HepG2 (cell line): Measurements from ENCODE around the gene C14orf119. TPM values are rescaled to one million over a fixed set of nuclear protein-coding genes. Genes with fewer than 3 reads are reported as not detected.

ENCODE experiments used
- EHMT2 ChIP-seq: fragments of 200-600 bp; sonication (generic); IDR thresholded peaks from 2 replicates; pipeline ENCODE4 v1.7.0; 2017; ENCODE audit warnings: antibody characterized with exemption, low read depth, low read length, borderline replicate concordance
- ELF1 ChIP-seq: sonication (generic); formaldehyde crosslinking; IDR thresholded peaks from 2 replicates; pipeline ENCODE4 v1.4.0; 2020; ENCODE audit warnings: missing genetic modification reagents
- FOXA3 ChIP-seq: IDR thresholded peaks from 2 replicates; pipeline ENCODE4 v1.6.1; 2016; ENCODE audit warnings: missing genetic modification reagents, missing compliant biosample characterization
- FOXP1 ChIP-seq, 2 experiments: fragments of 450-650 bp in 1 of 2; IDR thresholded peaks; 2 replicates each; pipeline ENCODE4 v1.6.1; 2017 to 2018; ENCODE audit warnings: antibody characterized with exemption in 1 of 2
- GLI4 ChIP-seq: sonication (generic); formaldehyde crosslinking; IDR thresholded peaks from 2 replicates; pipeline ENCODE4 v1.5.1; 2020; ENCODE audit warnings: missing genetic modification reagents, mild to moderate bottlenecking, moderate library complexity, borderline replicate concordance
- GPN1 ChIP-seq: sonication (generic); formaldehyde crosslinking; IDR thresholded peaks from 2 replicates; pipeline ENCODE4 v1.5.1; 2020; ENCODE audit warnings: missing genetic modification reagents, borderline replicate concordance
- IKZF1 ChIP-seq: fragments of 450-650 bp; IDR thresholded peaks from 2 replicates; pipeline ENCODE4 v1.7.1; 2016
- NCOA1 ChIP-seq: sonication (generic); formaldehyde crosslinking; IDR thresholded peaks from 2 replicates; pipeline ENCODE4 v1.9.0; 2021; ENCODE audit warnings: missing genetic modification reagents
- NCOR1 ChIP-seq: fragments of 200-600 bp; sonication (generic); IDR thresholded peaks from 2 replicates; pipeline ENCODE4 v1.7.0; 2017; ENCODE audit warnings: antibody characterized with exemption, low read length, borderline replicate concordance
- NR2C2 ChIP-seq: sonication (generic); formaldehyde crosslinking; IDR thresholded peaks from 2 replicates; pipeline ENCODE4 v1.4.0; 2020; ENCODE audit warnings: missing genetic modification reagents, mild to moderate bottlenecking, moderate library complexity, borderline replicate concordance
- NR2F2 ChIP-seq: IDR thresholded peaks from 2 replicates; pipeline ENCODE4 v1.6.1; 2012; ENCODE audit warnings: low read depth, inconsistent platforms, borderline replicate concordance
- RFXANK ChIP-seq: IDR thresholded peaks from 2 replicates; pipeline ENCODE4 v1.6.1; 2016
- SAFB2 ChIP-seq: sonication (generic); formaldehyde crosslinking; IDR thresholded peaks from 2 replicates; pipeline ENCODE4 v1.5.1; 2020; ENCODE audit warnings: missing genetic modification reagents, low read depth, mild to moderate bottlenecking, borderline replicate concordance
- TFDP2 ChIP-seq: sonication (generic); formaldehyde crosslinking; IDR thresholded peaks from 2 replicates; pipeline ENCODE4 v1.4.0; 2020; ENCODE audit warnings: missing genetic modification reagents
- THAP11 ChIP-seq: IDR thresholded peaks from 2 replicates; pipeline ENCODE4 v1.6.1; 2016; ENCODE audit warnings: missing biosample characterization, missing genetic modification reagents
- ZBTB10 ChIP-seq: sonication (generic); formaldehyde crosslinking; IDR thresholded peaks from 2 replicates; pipeline ENCODE4 v1.4.0; 2020; ENCODE audit warnings: missing genetic modification reagents, borderline replicate concordance
- ZFP41 ChIP-seq: sonication (generic); formaldehyde crosslinking; IDR thresholded peaks from 2 replicates; pipeline ENCODE4 v1.4.0; 2020; ENCODE audit warnings: mild to moderate bottlenecking, missing genetic modification reagents, borderline replicate concordance
- ZMYM2 ChIP-seq: sonication (generic); formaldehyde crosslinking; IDR thresholded peaks from 2 replicates; pipeline ENCODE4 v1.8.0; 2022; ENCODE audit warnings: mild to moderate bottlenecking, missing genetic modification reagents
- ZNF367 ChIP-seq: sonication (generic); formaldehyde crosslinking; IDR thresholded peaks from 2 replicates; pipeline ENCODE4 v1.4.0; 2020; ENCODE audit warnings: missing genetic modification reagents, borderline replicate concordance
- ZNF441 ChIP-seq: sonication (generic); formaldehyde crosslinking; IDR thresholded peaks from 2 replicates; pipeline ENCODE4 v1.7.0; 2021; ENCODE audit warnings: missing genetic modification reagents, borderline replicate concordance
- ZNF468 ChIP-seq: sonication (generic); formaldehyde crosslinking; IDR thresholded peaks from 2 replicates; pipeline ENCODE4 v1.8.0; 2022; ENCODE audit warnings: mild to moderate bottlenecking, moderate library complexity, missing genetic modification reagents
- ZNF784 ChIP-seq: sonication (generic); formaldehyde crosslinking; IDR thresholded peaks from 2 replicates; pipeline ENCODE4 v1.5.1; 2020; ENCODE audit warnings: missing genetic modification reagents, mild to moderate bottlenecking, borderline replicate concordance
- polyA plus RNA-seq, 8 experiments: library from polyadenylated mRNA; depleted of rRNA in 3 of 8; stranded (reverse) in 7 of 8; unstranded in 1 of 8; fragments of >200 nt; fragmentation: Illumina TruSeq in 4 of 8; extraction: Trizol in 4 of 8; gene quantifications; 2 replicates each; pipeline versions ENCODE4 v1.2.1 to v1.2.3, GENCODE V29; 2011 to 2016; ENCODE audit warnings: low read depth in 4 of 8, missing spikeins in 1 of 8, mixed read lengths in 1 of 8; ENCODE audit not compliant: insufficient read depth in 1 of 8
- total RNA-seq, 5 experiments: library from RNA; depleted of rRNA; stranded (reverse); fragments of >200 nt; fragmentation: Illumina TruSeq; extraction: Trizol; gene quantifications; 2 replicates each; pipeline ENCODE4 v1.2.3, GENCODE V29; 2016; ENCODE audit warnings: low read depth in 1 of 5
- TF ChIP-seq, protein P1 (sequence below): sonication (generic); formaldehyde crosslinking; IDR thresholded peaks from 2 replicates; pipeline ENCODE4 v1.5.1; 2020; ENCODE audit warnings: missing genetic modification reagents, mild to moderate bottlenecking, borderline replicate concordance

Gene C14orf119
- total and polyA plus RNA-seq, 2 of the 13 experiments (the other 11 are each of a cell fraction or from before 2014, with no cell fraction given): 117 to 206 TPM

- TF ChIP-seq ZBTB10 (CRISPR knock-in tag): no peak; the same call in 1 of the 2 replicates
- peak; percentile 89; the same call in 1 of the 2 replicates for TF ChIP-seq NCOA1
- no peak for TF ChIP-seq IKZF1
- TF ChIP-seq ZNF367 (CRISPR knock-in tag): 0 out of 2 replicates have a peak, but pooled peaks have one; percentile 58
- TF ChIP-seq ZNF784: peak; percentile 85
- TF ChIP-seq ZMYM2 (CRISPR knock-in tag): no peak
- no peak for TF ChIP-seq FOXP1 (IDR thresholded peaks at IDR 0.05)
- TF ChIP-seq FOXP1 (CRISPR knock-in tag; IDR thresholded peaks at IDR 0.05): no peak
- 0 out of 2 replicates have a peak, but pooled peaks have one; percentile 45 for TF ChIP-seq THAP11 (CRISPR knock-in tag)
- peak; percentile 73; the same call in 1 of the 2 replicates for TF ChIP-seq RFXANK
- TF ChIP-seq NR2F2: no peak
- peak; percentile 63; the same call in 1 of the 2 replicates for TF ChIP-seq GLI4 (CRISPR knock-in tag)
- TF ChIP-seq GPN1 (CRISPR knock-in tag): no peak; the same call in 1 of the 2 replicates
- TF ChIP-seq NR2C2 (CRISPR knock-in tag): peak; percentile 37; the same call in 1 of the 2 replicates
- TF ChIP-seq, protein P1, sequence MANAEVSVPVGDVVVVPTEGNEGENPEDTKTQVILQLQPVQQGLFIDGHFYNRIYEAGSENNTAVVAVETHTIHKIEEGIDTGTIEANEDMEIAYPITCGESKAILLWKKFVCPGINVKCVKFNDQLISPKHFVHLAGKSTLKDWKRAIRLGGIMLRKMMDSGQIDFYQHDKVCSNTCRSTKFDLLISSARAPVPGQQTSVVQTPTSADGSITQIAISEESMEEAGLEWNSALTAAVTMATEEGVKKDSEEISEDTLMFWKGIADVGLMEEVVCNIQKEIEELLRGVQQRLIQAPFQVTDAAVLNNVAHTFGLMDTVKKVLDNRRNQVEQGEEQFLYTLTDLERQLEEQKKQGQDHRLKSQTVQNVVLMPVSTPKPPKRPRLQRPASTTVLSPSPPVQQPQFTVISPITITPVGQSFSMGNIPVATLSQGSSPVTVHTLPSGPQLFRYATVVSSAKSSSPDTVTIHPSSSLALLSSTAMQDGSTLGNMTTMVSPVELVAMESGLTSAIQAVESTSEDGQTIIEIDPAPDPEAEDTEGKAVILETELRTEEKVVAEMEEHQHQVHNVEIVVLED: peak; percentile 47
- TF ChIP-seq ZFP41 (CRISPR knock-in tag): peak; percentile 93; the same call in 1 of the 2 replicates
- peak; percentile 88; the same call in 1 of the 2 replicates for TF ChIP-seq ZNF468
- no peak for TF ChIP-seq ZNF441 (CRISPR knock-in tag)
- peak; percentile 41 for TF ChIP-seq FOXA3 (CRISPR knock-in tag)
- TF ChIP-seq EHMT2: no peak
- TF ChIP-seq NCOR1: no peak
- peak; percentile 54; the same call in 1 of the 2 replicates for TF ChIP-seq ELF1
- peak; percentile 56 for TF ChIP-seq TFDP2 (CRISPR knock-in tag)
- TF ChIP-seq SAFB2: no peak
Measured at GRCh38 chr14:23057757-23058653, 37.3 kb upstream of the C14orf119 start (continued).
